Hepatocyte (in vitro differentiated cells): ENCODE measurements around the gene TDRD1. TPM values are rescaled to one million over a fixed set of nuclear protein-coding genes. Genes with fewer than 3 reads are reported as not detected.
A peak's percentile ranks its signal among the peaks of the same experiment; 100 is the strongest.

ENCODE experiments used
- DNase-seq: peaks from one replicate; pipeline ENCODE4 v3.0.0-alpha.2; 2016; ENCODE audit warnings: low spot score
- H2AFZ ChIP-seq: fragments of 200-600 bp; sonication (generic); 2 replicates; pipeline ENCODE4 v1.6.0; 2016; ENCODE audit warnings: antibody characterized with exemption, mild to moderate bottlenecking
- H3K27ac ChIP-seq: fragments of 200-600 bp; sonication (generic); 2 replicates; pipeline ENCODE4 v1.5.1; 2016; ENCODE audit warnings: mild to moderate bottlenecking
- H3K27me3 ChIP-seq: fragments of 200-600 bp; sonication (generic); 2 replicates; pipeline ENCODE4 v1.6.1; 2016
- H3K36me3 ChIP-seq: fragments of 200-600 bp; sonication (generic); replicated peaks from 2 replicates; pipeline ENCODE4 v1.5.1; 2016; ENCODE audit warnings: low read depth; ENCODE audit not compliant: insufficient read depth
- H3K4me1 ChIP-seq: fragments of 200-600 bp; sonication (generic); 2 replicates; pipeline ENCODE4 v1.5.1; 2016; ENCODE audit warnings: mild to moderate bottlenecking, moderate library complexity; ENCODE audit not compliant: insufficient read depth
- H3K4me2 ChIP-seq: fragments of 200-600 bp; sonication (generic); 2 replicates; pipeline ENCODE4 v1.6.0; 2016
- H3K4me3 ChIP-seq: fragments of 200-600 bp; sonication (generic); 2 replicates; pipeline ENCODE4 v1.5.1; 2016; ENCODE audit warnings: mild to moderate bottlenecking
- H3K79me2 ChIP-seq: fragments of 200-600 bp; sonication (generic); 2 replicates; pipeline ENCODE4 v1.6.0; 2017; ENCODE audit warnings: mild to moderate bottlenecking
- H3K9me2 ChIP-seq: fragments of 200-600 bp; sonication (generic); replicated peaks from 2 replicates; pipeline ENCODE4 v1.6.0; 2017; ENCODE audit warnings: mild to moderate bottlenecking; ENCODE audit not compliant: insufficient read depth
- H3K9me3 ChIP-seq: fragments of 200-600 bp; sonication (generic); 2 replicates; pipeline ENCODE4 v1.5.1; 2016; ENCODE audit warnings: low read depth, mild to moderate bottlenecking
- H4K20me1 ChIP-seq: fragments of 200-600 bp; sonication (generic); 2 replicates; pipeline ENCODE4 v1.6.0; 2016; ENCODE audit warnings: mild to moderate bottlenecking; ENCODE audit not compliant: insufficient read depth, poor library complexity, severe bottlenecking
- EZH2 ChIP-seq: fragments of 200-600 bp; sonication (generic); IDR thresholded peaks from 2 replicates; pipeline ENCODE4 v1.6.1; 2016; ENCODE audit warnings: antibody characterized with exemption, mild to moderate bottlenecking, borderline replicate concordance
- EZH2phosphoT487 ChIP-seq: fragments of 200-600 bp; sonication (generic); IDR thresholded peaks from one replicate; pipeline ENCODE4 v1.6.1; 2018; ENCODE audit warnings: antibody characterized with exemption, mild to moderate bottlenecking, low read depth, moderate library complexity; ENCODE audit not compliant: unreplicated experiment, severe bottlenecking
- WGBS: methylation state at CpG from one replicate; pipeline ENCODE4 v1.1.6; 2016; ENCODE audit warnings: low lambda C conversion rate; ENCODE audit errors: missing lambda C conversion rate; 5-methylcytosine and 5-hydroxymethylcytosine counted together
- polyA plus RNA-seq: library from polyadenylated mRNA; unstranded; fragments of >200 nt; fragmentation: Nextera tagmentation; extraction: Ambion mirVana; gene quantifications from 2 replicates; pipeline ENCODE4 v1.2.1, GENCODE V29; 2016
- total RNA-seq: library from RNA; depleted of rRNA; stranded (reverse); fragments of >200 nt; gene quantifications from 2 replicates; pipeline ENCODE4 v1.2.3, GENCODE V29; 2014
- TF ChIP-seq, protein P1 (sequence below): fragments of 200-600 bp; sonication (generic); IDR thresholded peaks from 2 replicates; pipeline ENCODE4 v1.5.1; 2016; ENCODE audit warnings: antibody characterized with exemption, mild to moderate bottlenecking; ENCODE audit not compliant: poor library complexity

TDRD1 gene
- total and polyA plus RNA-seq, 2 experiments from 2014 or later, result not detected

DNA sequence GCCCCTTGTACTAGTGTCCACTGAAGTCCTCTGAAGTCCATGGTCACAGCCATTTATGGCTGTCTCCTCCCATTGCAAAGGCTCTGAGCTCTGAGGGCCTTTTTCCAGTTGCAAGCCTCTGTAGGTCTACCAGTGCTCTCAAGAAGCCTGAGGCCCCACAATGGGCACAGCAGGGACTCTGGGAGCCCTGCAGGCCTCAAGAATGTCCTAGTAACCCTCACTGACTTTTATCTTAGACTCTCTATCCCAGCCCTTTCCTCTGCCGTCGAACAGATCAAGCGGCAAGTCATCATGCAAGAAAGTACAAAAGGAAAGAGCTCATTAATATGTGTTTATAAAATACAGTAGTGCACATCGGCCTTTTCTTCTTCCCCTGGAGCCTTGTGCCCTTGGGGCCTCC is 83.3 kb downstream of the TDRD1 start:
- Histone ChIP-seq H3K27me3 (no peaks in the 10 kb centered on the region), H3K4me2 (no peak overlapping the region), H2AFZ (no peak overlapping the region), H3K36me3 (no peaks in the 10 kb centered on the region), H4K20me1 (no peaks in the 10 kb centered on the region), H3K27ac (no peak overlapping the region), H3K79me2 (no peaks in the 10 kb centered on the region), H3K4me3 (no peak overlapping the region), H3K9me2 (no peaks in the 10 kb centered on the region), H3K9me3 (no peaks in the 10 kb centered on the region), H3K4me1 (peaks cover 13% of the 10 kb centered on the region)
- DNase-seq, result no peak
- TF ChIP-seq EZH2phosphoT487 (no peak), EZH2 (no peak)
- TF ChIP-seq, protein P1, sequence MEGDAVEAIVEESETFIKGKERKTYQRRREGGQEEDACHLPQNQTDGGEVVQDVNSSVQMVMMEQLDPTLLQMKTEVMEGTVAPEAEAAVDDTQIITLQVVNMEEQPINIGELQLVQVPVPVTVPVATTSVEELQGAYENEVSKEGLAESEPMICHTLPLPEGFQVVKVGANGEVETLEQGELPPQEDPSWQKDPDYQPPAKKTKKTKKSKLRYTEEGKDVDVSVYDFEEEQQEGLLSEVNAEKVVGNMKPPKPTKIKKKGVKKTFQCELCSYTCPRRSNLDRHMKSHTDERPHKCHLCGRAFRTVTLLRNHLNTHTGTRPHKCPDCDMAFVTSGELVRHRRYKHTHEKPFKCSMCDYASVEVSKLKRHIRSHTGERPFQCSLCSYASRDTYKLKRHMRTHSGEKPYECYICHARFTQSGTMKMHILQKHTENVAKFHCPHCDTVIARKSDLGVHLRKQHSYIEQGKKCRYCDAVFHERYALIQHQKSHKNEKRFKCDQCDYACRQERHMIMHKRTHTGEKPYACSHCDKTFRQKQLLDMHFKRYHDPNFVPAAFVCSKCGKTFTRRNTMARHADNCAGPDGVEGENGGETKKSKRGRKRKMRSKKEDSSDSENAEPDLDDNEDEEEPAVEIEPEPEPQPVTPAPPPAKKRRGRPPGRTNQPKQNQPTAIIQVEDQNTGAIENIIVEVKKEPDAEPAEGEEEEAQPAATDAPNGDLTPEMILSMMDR, result no peak
- WGBS, result 61% methylated on average over 4 of the region's 4 CpGs

DNA sequence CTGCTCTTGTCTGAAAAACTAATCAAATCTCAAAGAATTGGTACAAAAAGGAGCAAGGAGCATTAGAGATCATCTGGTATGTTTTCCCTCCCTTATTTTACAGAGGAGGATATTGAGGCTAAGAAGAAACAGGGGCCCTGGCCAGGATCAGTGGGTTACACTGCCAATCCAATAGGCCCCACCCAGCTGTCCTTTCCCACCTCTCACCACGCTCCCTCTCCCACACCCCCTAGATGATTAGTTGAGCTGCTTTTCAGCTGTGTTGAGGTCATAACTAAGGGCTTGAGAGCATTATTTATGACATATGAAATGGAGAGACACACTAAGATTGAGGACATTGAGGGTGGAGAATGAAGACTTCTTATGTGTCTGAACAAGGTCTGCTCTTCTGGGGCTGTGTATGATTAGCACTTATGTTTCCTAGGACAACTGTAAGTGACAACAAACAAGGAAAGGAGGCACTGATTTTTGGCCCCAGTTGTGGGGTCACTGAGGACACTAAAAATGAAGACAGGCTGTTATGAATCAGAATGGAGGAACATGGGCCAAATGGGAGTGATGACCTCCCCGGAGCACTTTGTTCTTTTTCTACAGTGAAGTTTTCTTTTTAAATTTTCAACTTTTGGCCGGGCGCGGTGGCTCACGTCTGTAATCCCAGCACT is 86.4 kb downstream of the TDRD1 start:
- H3K4me2 ChIP-seq, result no peak overlapping the region
- no peaks in the 10 kb centered on the region for H3K79me2 ChIP-seq
- no peaks in the 10 kb centered on the region for H3K36me3 ChIP-seq
- H4K20me1 ChIP-seq, result no peaks in the 10 kb centered on the region
- H3K9me2 ChIP-seq, result no peaks in the 10 kb centered on the region
- H3K4me1 ChIP-seq, result peaks cover 6% of the 10 kb centered on the region
- TF ChIP-seq, protein P1, result no peak
- TF ChIP-seq EZH2phosphoT487, result no peak
- TF ChIP-seq EZH2, result no peak
- H3K27me3 ChIP-seq, result no peaks in the 10 kb centered on the region
- no peaks in the 10 kb centered on the region for H3K9me3 ChIP-seq
- no peak overlapping the region for H3K27ac ChIP-seq
- no peak for DNase-seq
- no peak overlapping the region for H2AFZ ChIP-seq
- 95% methylated on average over 6 of the region's 6 CpGs for WGBS
- H3K4me3 ChIP-seq, result no peak overlapping the region

GRCh38 chr10:114266521-114266920 is 87.4 kb downstream of the TDRD1 start:
- Histone ChIP-seq H3K9me3 (no peaks in the 10 kb centered on the region), H3K79me2 (no peaks in the 10 kb centered on the region), H3K36me3 (no peaks in the 10 kb centered on the region), H3K4me1 (peaks cover 7% of the 10 kb centered on the region), H4K20me1 (no peaks in the 10 kb centered on the region), H3K9me2 (no peaks in the 10 kb centered on the region), H3K4me3 (no peak overlapping the region), H2AFZ (no peak overlapping the region), H3K27ac (no peak overlapping the region), H3K4me2 (peak overlapping the region; percentile 22), H3K27me3 (no peaks in the 10 kb centered on the region)
- 30% methylated on average over 5 of the region's 5 CpGs for WGBS
- DNase-seq, result peak; percentile 34
- TF ChIP-seq EZH2phosphoT487 (no peak), EZH2 (no peak)
- TF ChIP-seq, protein P1, result no peak
